CD4-positive, alpha-beta T cell treated with Interferon gamma for 1 hour (primary cell): ENCODE results near the gene PRCC.

Source experiments
- DNase-seq: peaks from one replicate; pipeline ENCODE4 v3.0.0-alpha.2; 2020

Gene PRCC

GRCh38 chr1:156801409-156802121 lies 34.2 kb downstream of the PRCC start:
- no peak for DNase-seq

GRCh38 chr1:156802421-156802935 lies 35.1 kb downstream of the PRCC start:
- DNase-seq: no peak

- DNase-seq: no peak
These were observed 35.9 kb downstream of the PRCC start for GRCh38 chr1:156803086-156803851.

GRCh38 chr1:156804026-156804425 lies 36.7 kb downstream of the PRCC start:
- no peak for DNase-seq

GRCh38 chr1:156804572-156805243 lies 37.4 kb downstream of the PRCC start:
- DNase-seq: no peak

- no peak for DNase-seq
These were observed 38.6 kb downstream of the PRCC start for GRCh38 chr1:156805766-156806511.

GRCh38 chr1:156806512-156807440 lies 39.4 kb downstream of the PRCC start:
- DNase-seq: no peak

- no peak for DNase-seq
These were observed 40.3 kb downstream of the PRCC start for GRCh38 chr1:156807627-156808026.

GRCh38 chr1:156808186-156809030 lies 41.1 kb downstream of the PRCC start:
- no peak for DNase-seq

GRCh38 chr1:156809281-156809680 lies 41.9 kb downstream of the PRCC start:
- no peak for DNase-seq

- no peak for DNase-seq
These were observed 42.5 kb downstream of the PRCC start for GRCh38 chr1:156809711-156810366.

- DNase-seq: no peak
These were observed 43.8 kb downstream of the PRCC start for GRCh38 chr1:156811168-156811567.

GRCh38 chr1:156812293-156812990 lies 45.1 kb downstream of the PRCC start:
- no peak for DNase-seq

- DNase-seq: no peak
These were observed 46.0 kb downstream of the PRCC start for GRCh38 chr1:156813298-156813697.

GRCh38 chr1:156813750-156814570 lies 46.6 kb downstream of the PRCC start:
- peak; percentile 65 for DNase-seq

- peak; percentile 25 for DNase-seq
These were observed 47.4 kb downstream of the PRCC start for GRCh38 chr1:156814571-156815260.

- no peak for DNase-seq
These were observed 48.0 kb downstream of the PRCC start for GRCh38 chr1:156815307-156815826.

- no peak for DNase-seq
These were observed 48.7 kb downstream of the PRCC start for GRCh38 chr1:156815961-156816422.
